HCT116 (cell line): ENCODE results near the gene PIK3C3. TPM values are rescaled to one million over a fixed set of nuclear protein-coding genes. Genes with fewer than 3 reads are reported as not detected.

Experiments
- ATAC-seq: fragments of 200-7000 bp; cut with Tn5 transposase; 2 replicates; pipeline ENCODE4 v1.9.1; 2020; ENCODE audit warnings: mild to moderate bottlenecking, moderate library complexity
- BruUV-seq: library from RNA; stranded (reverse); fragments of 400-500 nt; replicated peaks from 2 replicates; lab custom pipeline; 2021; lab: Mats Ljungman, UMichigan
- CTCF ChIA-PET: fragments of 300-600 bp; sonication (Branson Sonifier 250); formaldehyde crosslinking; loops from one replicate; lab custom pipeline; 2021; ENCODE audit warnings: antibody characterized with exemption; lab: Charles Lee
- POLR2A ChIA-PET: fragments of 300-600, 350-600 bp; sonication (Branson Sonifier 250); formaldehyde crosslinking; loops from one replicate; lab custom pipeline; 2021; ENCODE audit warnings: antibody characterized with exemption; lab: Charles Lee
- RAD21 ChIA-PET, 2 experiments: fragments of 300-600 bp; sonication (Branson Sonifier 250); formaldehyde crosslinking; loops; one replicate each; lab custom pipeline; 2023; ENCODE audit warnings: low total read pairs in 2 of 2; ENCODE audit not compliant: uncharacterized antibody in 2 of 2, unreplicated experiment in 2 of 2, low non-redundant PET in 1 of 2; lab: Charles Lee
- DNase-seq: peaks from one replicate; pipeline ENCODE4 v3.0.0-alpha.2; 2010; ENCODE audit warnings: low read depth, low spot score
- H2AFZ ChIP-seq: fragments of 200-600 bp; shearing (Covaris generic), sonication (generic); 2 replicates; pipeline ENCODE4 v1.6.1; 2017; ENCODE audit warnings: low read depth, mixed run types, mixed read lengths, antibody characterized with exemption, low read length; ENCODE audit not compliant: poor library complexity, severe bottlenecking
- H3K27ac ChIP-seq: 2 replicates; pipeline ENCODE4 v1.5.1; 2012; ENCODE audit warnings: low read depth, low read length
- H3K27me3 ChIP-seq: fragments of 200-600 bp; sonication (generic); 2 replicates; pipeline ENCODE4 v1.6.1; 2016; ENCODE audit warnings: mixed run types, low read length, mixed read lengths; ENCODE audit not compliant: insufficient read depth
- H3K36me3 ChIP-seq, 2 experiments: fragments of 200-500 bp in 1 of 2; fragments of 200-600 bp in 1 of 2; sonication (Bioruptor generic) in 1 of 2; sonication (generic) in 1 of 2; 2 replicates each; pipeline versions ENCODE4 v1.5.1 to v1.6.1; 2014 to 2016; ENCODE audit warnings: low read length in 2 of 2, inconsistent platforms in 1 of 2, mixed read lengths in 1 of 2, mixed run types in 1 of 2; ENCODE audit not compliant: insufficient read depth in 2 of 2, control insufficient read depth in 1 of 2
- H3K4me1 ChIP-seq, 2 experiments: fragments of 200-600 bp in 1 of 2; sonication (generic) in 1 of 2; 2 replicates each; pipeline versions ENCODE4 v1.5.1 to v1.6.1; 2012 to 2017; ENCODE audit warnings: low read length in 2 of 2, inconsistent platforms in 1 of 2, mild to moderate bottlenecking in 1 of 2, mixed read lengths in 1 of 2, mixed run types in 1 of 2, moderate library complexity in 1 of 2; ENCODE audit not compliant: insufficient read depth in 2 of 2, control insufficient read depth in 1 of 2
- H3K4me2 ChIP-seq: fragments of 200-600 bp; sonication (generic); 2 replicates; pipeline ENCODE4 v1.6.1; 2017; ENCODE audit warnings: mixed run types, low read length, mixed read lengths
- H3K4me3 ChIP-seq, 2 experiments: fragments of 200-600 bp in 1 of 2; sonication (generic) in 1 of 2; replicated peaks in 1 of 2; 2 replicates each; pipeline ENCODE4 v1.5.1; 2011 to 2016; ENCODE audit warnings: low read length in 2 of 2, control low read depth in 1 of 2, low read depth in 1 of 2, mild to moderate bottlenecking in 1 of 2, mixed read lengths in 1 of 2, mixed run types in 1 of 2
- H3K79me2 ChIP-seq: fragments of 200-600 bp; sonication (generic); 2 replicates; pipeline ENCODE4 v1.6.1; 2017; ENCODE audit warnings: mild to moderate bottlenecking, mixed run types, low read length, moderate library complexity, mixed read lengths; ENCODE audit not compliant: insufficient read depth
- H3K9ac ChIP-seq: fragments of 200-600 bp; sonication (generic); 2 replicates; pipeline ENCODE4 v1.6.1; 2016; ENCODE audit warnings: low read length, mixed read lengths
- H3K9me2 ChIP-seq: fragments of 200-600 bp; sonication (generic), shearing (Covaris generic); 2 replicates; pipeline ENCODE4 v1.6.1; 2017; ENCODE audit warnings: mixed run types, mild to moderate bottlenecking, moderate library complexity; ENCODE audit not compliant: insufficient read depth
- H3K9me3 ChIP-seq, 2 experiments: fragments of 200-500 bp in 1 of 2; fragments of 200-600 bp in 1 of 2; sonication (Bioruptor generic) in 1 of 2; sonication (generic) in 1 of 2; 2 replicates each; pipeline ENCODE4 v1.6.1; 2014 to 2017; ENCODE audit warnings: low read length in 2 of 2, mixed read lengths in 2 of 2, inconsistent platforms in 1 of 2, low read depth in 1 of 2, mild to moderate bottlenecking in 1 of 2, mixed run types in 1 of 2, moderate library complexity in 1 of 2; ENCODE audit not compliant: control insufficient read depth in 1 of 2, insufficient read depth in 1 of 2
- H4K20me1 ChIP-seq: fragments of 200-600 bp; sonication (generic), shearing (Covaris generic); 2 replicates; pipeline ENCODE4 v1.6.1; 2017; ENCODE audit warnings: mixed run types, mild to moderate bottlenecking, moderate library complexity; ENCODE audit not compliant: insufficient read depth
- ATF3 ChIP-seq: IDR thresholded peaks from 2 replicates; pipeline ENCODE4 v1.6.1; 2012
- CTCF ChIP-seq, 3 experiments: fragments of 200-600 bp in 1 of 3; sonication (generic) in 1 of 3; IDR thresholded peaks in 2 of 3; conservative IDR thresholded peaks in 1 of 3; 2 replicates each; pipeline ENCODE4 v1.5.1; 2012 to 2017; ENCODE audit warnings: low read depth in 2 of 3, low read length in 2 of 3, antibody characterized with exemption in 1 of 3, borderline replicate concordance in 1 of 3, control low read depth in 1 of 3, mild to moderate bottlenecking in 1 of 3, mixed read lengths in 1 of 3, mixed run types in 1 of 3, moderate library complexity in 1 of 3; ENCODE audit not compliant: insufficient read depth in 1 of 3
- EGR1 ChIP-seq: IDR thresholded peaks from 2 replicates; pipeline ENCODE4 v1.6.1; 2012; ENCODE audit warnings: low read depth
- ELF1 ChIP-seq: IDR thresholded peaks from 2 replicates; pipeline ENCODE4 v1.6.1; 2012; ENCODE audit warnings: low read depth, borderline replicate concordance
- EZH2 ChIP-seq: fragments of 200-600 bp; sonication (generic); IDR thresholded peaks from 2 replicates; pipeline ENCODE4 v1.6.1; 2017; ENCODE audit warnings: antibody characterized with exemption, mixed run types
- EZH2phosphoT487 ChIP-seq: fragments of 200-600 bp; IDR thresholded peaks from 2 replicates; pipeline ENCODE4 v1.6.1; 2018; ENCODE audit warnings: antibody characterized with exemption, borderline replicate concordance
- FOSL1 ChIP-seq: IDR thresholded peaks from 2 replicates; pipeline ENCODE4 v1.6.1; 2012; ENCODE audit warnings: low read depth
- JUND ChIP-seq: IDR thresholded peaks from 2 replicates; pipeline ENCODE4 v1.6.1; 2012
- MAX ChIP-seq: IDR thresholded peaks from 2 replicates; pipeline ENCODE4 v1.6.1; 2012
- SIN3A ChIP-seq: IDR thresholded peaks from 2 replicates; pipeline ENCODE4 v1.6.1; 2012; ENCODE audit warnings: low read depth
- SP1 ChIP-seq: IDR thresholded peaks from 2 replicates; pipeline ENCODE4 v1.6.1; 2012; ENCODE audit warnings: low read depth
- SRF ChIP-seq: IDR thresholded peaks from 2 replicates; pipeline ENCODE4 v1.6.1; 2012; ENCODE audit warnings: low read depth
- ZNF274 ChIP-seq: fragments of 200-500 bp; sonication (Bioruptor generic); IDR thresholded peaks from 2 replicates; pipeline ENCODE4 v1.6.1; 2014; ENCODE audit warnings: mild to moderate bottlenecking, low read depth, low read length, inconsistent platforms
- intact Hi-C: fragments of 100-400 bp; cut with micrococcal nuclease; formaldehyde crosslinking; loops from 2 replicates; pipeline ENCODE4 v1.10.0; 2022
- total RNA-seq: library from RNA; stranded (reverse); gene quantifications from one replicate; pipeline ENCODE4 v1.2.1, GENCODE V29; 2021; ENCODE audit not compliant: unreplicated experiment

Gene PIK3C3
- total RNA-seq, 1 experiment from 2014 or later = 40.4 TPM

GRCh38 chr18:41955688-41956087 is 654 bp downstream of the PIK3C3 start (continued):
- TF ChIP-seq MAX = no peak
- no peak for TF ChIP-seq EZH2
- TF ChIP-seq FOSL1 = no peak
- TF ChIP-seq SIN3A = no peak
- TF ChIP-seq CTCF (IDR thresholded peaks at IDR 0.05 in 2 of 3, conservative IDR thresholded peaks at IDR 0.05 in 1 of 3; ENCODE audit: borderline replicate concordance in 1 of 3, insufficient read depth in 1 of 3, low read depth in 2 of 3, low read length in 2 of 3) = no peak
- TF ChIP-seq ELF1 = no peak
- no peak for TF ChIP-seq JUND

- Histone ChIP-seq H3K27me3 (no peaks in the 10 kb centered on the region), H2AFZ (no peak overlapping the region), H3K4me2 (no peak overlapping the region), H3K36me3 (peaks cover 0 to 7% of the 10 kb centered on the region in 2 experiments; a peak in 1 of 4 replicates), H3K4me3 (no peak overlapping the region), H3K9me2 (no peaks in the 10 kb centered on the region), H3K27ac (no peak overlapping the region), H3K79me2 (peaks cover 67% of the 10 kb centered on the region), H4K20me1 (no peaks in the 10 kb centered on the region), H3K4me1 (peaks cover 6 to 10% of the 10 kb centered on the region in 2 experiments; a peak in 2 of 4 replicates), H3K9ac (no peak overlapping the region), H3K9me3 (no peaks in the 10 kb centered on the region)
- ChIA-PET CTCF (no interaction called here), POLR2A (no interaction called here), RAD21 (no interaction called here)
- intact Hi-C loops = no loop called here
- TF ChIP-seq EGR1 (no peak), EZH2phosphoT487 (no peak), ATF3 (no peak), ZNF274 (no peak), SP1 (no peak), SRF (no peak)
- ATAC-seq (no peak), DNase-seq (no peak)
- BruUV-seq = no TSS peak
Measured at GRCh38 chr18:41959045-41959444, 4.0 kb downstream of the PIK3C3 start.
